Activated effector memory CD4-positive, alpha-beta T cell treated with anti-CD3 and anti-CD28 coated beads, Interleukin-2, amount 50 U/mL, for 16 hours (primary cell): ENCODE data around the gene GFRA4.
A peak's percentile ranks its signal among the peaks of the same experiment; 100 is the strongest.

ENCODE experiments used
- DNase-seq: peaks from one replicate; pipeline ENCODE4 v3.0.0-alpha.2; 2020

Gene GFRA4

DNA sequence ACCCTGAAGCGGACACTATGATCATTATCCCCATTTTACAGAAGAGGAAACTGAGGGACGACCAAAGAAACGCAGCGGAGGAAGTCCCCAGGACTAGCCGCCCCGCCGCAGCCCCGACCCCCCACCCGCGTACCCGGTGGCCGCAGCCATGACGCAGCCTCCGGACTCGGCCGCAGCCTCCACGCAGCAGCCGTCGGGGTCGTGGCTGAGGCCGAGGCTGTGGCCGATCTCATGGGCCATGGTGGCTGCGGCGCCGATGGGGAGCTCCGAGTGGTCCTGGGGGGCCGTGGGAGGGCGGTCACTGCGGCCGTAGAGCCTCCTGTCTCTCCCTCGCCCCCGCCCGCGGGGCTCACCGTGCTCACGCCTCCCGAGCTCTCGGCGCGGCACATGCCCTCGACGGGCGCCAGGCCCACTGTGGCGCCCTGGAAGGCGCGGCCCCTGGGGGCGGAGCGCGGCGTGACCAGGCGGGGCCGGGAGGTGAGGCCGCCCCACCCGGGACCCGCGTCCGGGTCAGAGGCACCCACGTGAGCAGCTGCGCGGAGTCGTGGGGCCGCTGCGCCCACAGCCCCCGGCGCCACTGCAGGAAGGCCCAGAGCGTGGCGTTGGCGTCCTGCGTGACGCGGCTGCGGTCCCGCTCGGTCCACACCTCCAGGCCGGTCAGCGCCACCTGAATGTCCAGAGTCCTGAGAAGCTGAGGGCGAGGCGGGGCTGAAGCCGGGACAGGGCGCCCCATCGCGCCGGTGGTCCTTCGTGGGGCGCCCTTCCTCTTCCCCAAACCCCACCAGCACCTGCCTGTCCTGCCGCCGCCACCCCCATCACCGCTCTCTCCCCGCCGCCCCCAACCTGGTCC is 10.2 kb upstream of the GFRA4 start:
- no peak for DNase-seq

DNA sequence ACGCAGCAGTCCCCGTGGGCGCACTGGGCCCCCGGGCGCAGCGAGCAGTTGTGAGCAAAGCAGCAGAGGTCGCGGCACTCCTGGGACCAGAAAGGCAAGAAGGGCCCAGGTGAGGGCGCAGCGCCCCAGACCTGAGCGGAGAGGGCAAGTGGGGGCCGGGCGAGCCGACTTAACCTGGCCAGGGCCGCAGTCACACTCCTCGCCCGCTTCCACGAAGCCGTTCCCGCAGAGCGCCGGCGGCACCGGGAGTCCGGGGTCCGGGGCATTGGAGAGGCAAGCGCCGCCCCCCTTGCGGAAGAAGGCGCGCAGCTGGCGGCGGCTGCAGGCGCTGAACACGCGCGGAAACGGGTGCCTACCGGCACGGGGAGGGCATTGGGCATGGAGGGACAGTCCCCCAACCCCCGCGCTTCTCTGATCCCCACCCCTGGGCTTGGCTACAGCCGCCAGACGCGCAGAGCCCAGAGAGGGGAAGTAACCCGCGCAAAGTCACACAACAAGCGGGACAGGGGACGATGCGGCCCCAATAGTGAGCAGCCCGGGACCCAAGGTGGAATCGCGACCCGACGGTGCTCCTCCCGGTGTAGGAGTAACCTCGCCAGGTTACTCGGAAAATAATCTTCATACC is 9.5 kb upstream of the GFRA4 start:
- DNase-seq, result no peak

DNA sequence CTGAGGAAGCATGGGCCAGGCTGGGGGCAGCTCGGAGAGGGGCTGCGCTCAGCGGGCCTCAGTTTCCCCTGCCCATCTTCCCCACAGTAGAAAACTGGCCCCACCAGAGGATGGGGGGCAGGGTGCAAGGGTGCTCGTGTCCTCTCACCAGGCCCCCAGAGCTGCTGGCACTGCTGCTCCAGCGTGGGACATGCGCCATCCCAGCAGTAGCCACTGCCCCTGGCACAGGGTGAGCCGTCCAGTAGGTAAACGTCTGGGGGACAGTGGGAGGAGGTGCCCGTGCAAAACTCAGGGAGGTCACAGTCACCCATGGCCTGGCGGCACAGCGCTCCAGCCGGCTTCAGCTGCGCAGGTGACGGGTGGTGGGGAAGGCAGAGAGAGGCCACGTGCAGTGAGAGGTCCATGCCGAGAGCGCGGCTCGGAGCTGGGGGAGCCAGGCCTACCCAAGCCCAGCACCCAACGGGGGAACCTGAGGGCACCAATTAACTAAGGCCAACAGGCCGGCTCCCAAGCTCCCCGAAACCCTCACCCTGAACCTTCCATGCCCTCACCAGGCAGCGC is 8.9 kb upstream of the GFRA4 start:
- no peak for DNase-seq

DNA sequence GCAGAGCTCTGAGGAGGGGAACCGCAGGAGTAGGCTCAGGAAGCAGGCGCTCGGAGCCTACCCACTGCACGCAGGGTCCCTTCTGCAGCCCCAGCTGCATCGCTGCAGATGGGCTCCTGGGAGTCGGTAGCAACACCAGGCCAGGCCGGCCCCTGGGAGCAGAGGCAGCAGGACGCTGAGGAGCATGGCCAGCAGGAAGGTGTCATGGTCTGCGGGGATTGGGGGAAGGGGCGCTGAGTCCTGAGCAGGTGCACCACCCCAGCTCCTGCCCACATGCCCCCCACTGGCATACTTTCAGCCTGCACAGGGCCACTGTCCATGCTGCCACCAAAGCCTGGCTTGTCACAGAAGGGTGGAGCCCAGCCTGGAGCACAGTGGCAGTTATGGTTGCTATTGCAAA is 7.7 kb upstream of the GFRA4 start:
- DNase-seq, result no peak

DNA sequence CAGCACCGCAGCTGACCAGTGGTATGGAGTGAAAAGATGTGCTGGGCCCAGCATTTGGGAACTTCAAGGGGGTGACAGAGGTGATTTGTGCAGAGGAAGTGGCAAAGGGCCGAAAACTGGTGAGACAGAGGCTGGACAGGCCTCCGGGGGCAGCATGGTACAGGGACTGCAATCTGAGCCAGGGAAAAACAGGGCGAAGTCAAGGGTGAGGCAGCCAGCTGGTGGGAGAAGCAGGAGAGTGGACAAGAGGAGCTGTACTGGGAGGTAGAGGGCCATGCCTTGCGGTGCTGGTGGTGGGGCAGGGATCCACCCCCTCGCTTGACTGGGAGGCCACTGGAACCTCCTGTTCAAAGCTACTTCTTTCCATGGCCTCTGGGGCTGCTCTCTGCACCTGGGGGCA is 7.3 kb upstream of the GFRA4 start:
- DNase-seq, result no peak

DNA sequence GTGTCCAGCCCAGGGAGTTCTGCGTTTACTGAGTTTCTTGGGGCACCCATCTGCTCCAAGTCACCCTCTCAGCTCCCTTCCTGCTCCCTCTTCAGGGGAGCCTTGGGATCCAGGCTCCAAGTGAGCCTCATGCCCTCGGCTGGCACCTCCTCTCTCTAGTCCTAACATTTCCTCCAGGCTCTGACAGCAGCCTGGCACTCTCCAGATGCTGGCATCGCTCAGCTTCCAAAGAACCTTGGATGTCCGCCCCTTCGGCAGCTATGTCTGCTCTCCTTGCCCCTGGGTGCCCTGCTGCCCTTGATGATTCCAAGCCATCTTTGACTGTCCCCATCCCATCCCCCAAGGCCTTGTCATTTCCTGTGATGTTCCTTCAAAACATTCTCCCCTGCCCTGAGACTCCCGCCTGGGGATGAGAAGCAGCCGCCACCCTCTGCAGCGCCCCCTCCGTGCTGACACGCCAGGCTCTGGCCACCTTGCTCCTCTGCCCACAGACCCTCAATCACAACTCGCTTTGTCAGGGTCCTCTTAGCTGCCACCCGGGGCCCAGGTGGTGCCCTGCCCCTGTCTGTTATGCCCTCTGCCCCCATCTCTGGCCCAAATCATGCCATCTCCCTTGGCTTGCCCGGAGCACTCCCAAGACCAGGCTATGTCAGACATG is 6.6 kb upstream of the GFRA4 start:
- DNase-seq, result no peak

DNA sequence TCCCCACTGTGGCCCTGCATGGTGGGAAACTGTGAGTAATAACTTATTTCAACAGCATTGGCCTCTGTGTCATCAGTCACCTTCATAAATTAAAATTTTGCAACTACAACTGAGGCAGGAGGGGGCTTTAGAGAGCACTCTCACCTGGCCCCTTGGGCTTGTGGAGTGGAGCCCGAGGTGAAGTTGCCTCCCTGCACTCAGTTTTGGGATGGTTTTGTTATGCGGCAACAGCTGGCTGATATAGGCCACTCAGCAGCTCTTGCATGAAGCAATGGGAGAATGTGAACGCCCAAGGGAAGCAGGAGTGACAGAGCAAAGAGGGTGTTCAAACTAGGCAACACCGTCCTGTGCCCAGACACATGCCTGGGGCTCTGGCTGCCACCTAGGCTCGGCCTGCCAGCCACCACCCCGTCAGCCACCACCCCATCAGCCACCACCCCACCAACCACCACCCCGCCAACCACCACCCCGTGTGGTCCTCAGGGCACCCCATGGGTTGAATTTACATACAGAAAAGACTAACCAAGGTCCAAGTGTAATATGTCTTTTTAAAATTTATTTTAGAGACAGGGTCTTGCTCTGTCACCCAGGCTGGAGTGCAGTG is 4.3 kb upstream of the GFRA4 start:
- no peak for DNase-seq

DNA sequence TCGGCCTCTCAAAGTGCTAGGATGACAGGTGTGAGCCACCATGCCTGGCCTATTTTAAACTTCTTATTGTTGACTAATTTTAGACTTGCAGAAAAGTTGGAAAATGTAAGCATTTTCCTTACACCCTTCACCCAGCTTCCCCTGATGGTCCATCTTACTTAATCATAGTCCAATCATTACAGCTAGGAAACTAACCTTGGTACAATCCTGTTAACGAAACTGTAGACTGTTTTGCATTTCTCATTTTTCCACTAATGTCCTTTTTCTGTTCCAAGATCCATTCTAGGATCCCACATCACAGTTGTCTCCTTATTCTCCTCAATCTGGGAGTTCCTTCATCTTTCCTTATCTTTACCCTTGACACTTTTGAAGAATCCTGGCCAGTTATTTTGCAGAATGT is 659 bp upstream of the GFRA4 start:
- no peak for DNase-seq

DNA sequence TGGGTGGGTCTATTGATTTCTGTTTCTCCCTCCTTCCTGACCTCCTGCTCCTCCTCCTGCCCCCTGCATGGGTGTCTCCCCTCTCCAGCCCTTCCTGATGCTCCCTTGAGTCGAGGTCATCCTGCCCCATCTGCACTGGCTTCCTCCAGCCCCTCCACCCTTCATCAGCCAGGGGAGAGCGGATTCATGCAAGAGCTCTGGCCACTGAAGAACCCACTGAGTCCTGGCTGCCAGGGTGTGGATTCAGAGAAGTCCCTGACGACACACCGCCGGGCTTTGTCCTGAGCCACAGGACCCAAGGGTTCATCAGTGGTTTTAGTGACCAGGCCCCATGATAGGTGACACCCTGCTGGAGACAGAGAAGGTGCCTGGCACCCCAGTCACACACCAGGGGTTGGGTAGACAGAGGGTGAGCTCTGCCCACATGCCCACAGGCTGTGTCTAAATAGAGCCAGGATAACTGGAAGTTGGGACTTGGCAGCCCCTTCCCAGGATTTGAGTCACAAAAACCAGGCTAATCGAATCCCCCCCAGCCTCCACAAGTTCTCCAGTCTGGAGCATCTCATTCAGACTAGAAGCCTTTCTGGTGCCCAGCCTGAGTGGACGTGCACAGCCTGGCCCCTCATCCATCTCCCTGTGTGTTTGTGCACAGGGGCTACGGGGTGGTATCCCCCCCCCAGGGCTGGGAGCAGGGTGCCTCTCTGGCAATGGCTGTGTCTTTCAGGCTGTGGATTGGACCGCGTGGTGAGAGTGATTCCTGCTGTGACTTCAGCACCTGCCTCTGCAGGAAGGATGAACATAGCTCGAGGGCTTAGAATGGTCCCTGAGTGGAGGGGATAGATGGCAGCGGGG is 1.2 kb downstream of the GFRA4 start:
- DNase-seq, result peak; percentile 45

DNA sequence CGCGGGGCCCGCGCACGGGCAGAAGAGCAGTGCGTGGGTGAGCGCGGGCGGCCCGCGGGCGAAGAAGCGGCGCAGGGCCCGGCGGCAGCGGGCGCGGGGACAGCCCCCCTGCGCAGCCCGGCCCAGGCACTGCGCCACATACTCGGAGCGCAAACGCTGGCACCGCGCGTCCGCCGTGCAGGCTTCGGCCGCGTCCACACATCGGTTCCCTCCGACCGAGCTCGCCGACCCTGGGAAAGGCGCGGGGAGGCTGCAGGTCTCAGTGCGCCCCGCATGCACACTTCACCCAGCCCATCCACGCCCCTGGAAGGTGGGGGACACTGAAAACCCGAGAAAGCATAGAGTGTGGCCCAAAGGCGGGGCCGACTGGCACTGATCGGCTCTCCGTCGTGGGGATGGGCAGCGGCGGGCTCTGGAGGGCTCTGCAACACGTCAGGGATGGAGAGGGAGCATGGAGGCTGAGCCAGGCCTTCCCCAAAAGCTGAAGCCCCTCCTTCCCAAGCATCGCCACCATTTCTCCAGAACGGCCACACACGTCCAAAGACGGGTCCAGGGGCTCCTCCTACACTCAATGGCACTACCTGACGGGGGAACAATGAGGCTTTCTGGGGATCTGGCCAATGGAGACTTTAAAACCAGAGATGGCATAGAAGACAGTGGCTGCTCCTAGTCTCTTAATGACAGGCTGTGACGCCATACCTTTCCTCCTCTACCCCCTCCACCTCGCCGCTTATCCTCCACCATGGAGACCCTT is 2.0 kb downstream of the GFRA4 start:
- no peak for DNase-seq

DNA sequence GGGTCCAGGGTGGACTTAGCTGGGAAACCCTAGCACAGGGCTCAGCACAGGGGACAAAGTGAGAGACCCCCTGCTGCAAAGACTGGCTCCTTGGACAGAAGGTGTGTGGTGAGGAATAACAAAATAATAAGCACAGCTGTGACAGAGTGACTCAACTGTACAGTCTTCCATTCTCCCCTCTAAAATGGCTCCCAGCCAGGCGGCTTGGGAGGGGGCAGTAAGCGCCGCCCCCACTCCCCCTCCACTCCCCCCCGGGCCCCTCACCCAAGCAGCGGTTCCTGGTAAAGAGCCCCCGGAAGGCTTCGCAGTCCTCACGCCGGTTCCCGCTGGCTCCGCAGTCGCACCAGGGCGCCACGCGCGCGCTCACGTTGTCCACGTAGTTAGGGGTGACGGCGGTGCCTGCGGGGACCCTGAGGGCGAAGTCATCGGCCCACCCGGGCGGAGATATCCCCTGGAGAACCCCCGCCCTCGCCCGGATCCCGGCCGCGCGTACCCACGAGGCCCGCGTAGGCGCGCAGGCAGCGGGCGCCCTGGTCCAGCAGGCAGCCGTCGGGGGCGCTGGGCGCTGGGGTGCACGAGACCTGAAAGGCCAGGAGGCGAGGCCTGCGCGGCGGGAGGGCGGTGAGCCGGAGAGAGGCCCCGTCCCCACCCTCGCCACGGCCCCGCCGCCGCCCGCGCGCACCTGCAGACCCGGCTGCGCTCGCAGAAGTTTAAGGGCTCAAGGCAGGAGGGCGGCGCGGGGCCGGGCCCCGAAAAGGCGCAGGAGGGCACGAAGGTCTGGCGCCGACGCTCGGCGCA is 2.7 kb downstream of the GFRA4 start:
- no peak for DNase-seq

DNA sequence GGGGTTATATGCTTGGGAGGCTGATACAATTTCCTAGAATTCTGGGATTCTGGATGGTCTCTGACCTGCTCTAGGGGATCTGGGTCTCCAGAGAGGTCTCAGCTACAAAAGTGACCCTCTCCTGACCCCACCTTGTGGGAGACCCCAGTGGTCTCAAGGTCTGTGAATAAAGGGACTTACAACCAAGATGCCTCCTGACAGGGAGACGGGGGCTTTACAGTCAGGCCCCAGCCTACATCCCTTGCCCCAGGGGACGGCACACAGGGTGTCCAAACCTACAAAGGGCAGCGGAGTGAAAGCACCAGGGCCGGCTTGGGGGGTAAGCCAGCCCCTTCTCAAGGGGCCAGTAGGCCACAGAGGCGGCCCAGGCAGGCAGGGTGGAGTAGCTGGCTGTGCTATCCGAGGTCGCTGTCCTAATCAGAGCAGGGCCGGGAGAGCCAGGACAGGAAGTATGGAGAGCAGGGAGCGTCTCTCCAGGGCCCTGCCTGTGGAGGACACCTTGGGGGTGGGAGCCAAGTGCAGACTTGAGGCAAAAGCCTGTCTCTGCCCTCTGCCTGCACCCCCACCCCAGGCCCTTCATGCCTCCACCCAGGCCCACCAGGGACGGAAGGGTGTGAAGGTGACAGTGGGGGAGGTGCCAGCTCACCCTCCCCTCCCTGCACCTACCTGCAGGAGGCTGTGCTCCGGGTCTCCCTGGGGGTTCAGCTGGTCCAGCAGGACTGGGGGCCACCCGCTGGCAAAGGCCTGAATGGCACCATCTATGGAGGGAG is 3.5 kb downstream of the GFRA4 start:
- DNase-seq, result peak; percentile 57

DNA sequence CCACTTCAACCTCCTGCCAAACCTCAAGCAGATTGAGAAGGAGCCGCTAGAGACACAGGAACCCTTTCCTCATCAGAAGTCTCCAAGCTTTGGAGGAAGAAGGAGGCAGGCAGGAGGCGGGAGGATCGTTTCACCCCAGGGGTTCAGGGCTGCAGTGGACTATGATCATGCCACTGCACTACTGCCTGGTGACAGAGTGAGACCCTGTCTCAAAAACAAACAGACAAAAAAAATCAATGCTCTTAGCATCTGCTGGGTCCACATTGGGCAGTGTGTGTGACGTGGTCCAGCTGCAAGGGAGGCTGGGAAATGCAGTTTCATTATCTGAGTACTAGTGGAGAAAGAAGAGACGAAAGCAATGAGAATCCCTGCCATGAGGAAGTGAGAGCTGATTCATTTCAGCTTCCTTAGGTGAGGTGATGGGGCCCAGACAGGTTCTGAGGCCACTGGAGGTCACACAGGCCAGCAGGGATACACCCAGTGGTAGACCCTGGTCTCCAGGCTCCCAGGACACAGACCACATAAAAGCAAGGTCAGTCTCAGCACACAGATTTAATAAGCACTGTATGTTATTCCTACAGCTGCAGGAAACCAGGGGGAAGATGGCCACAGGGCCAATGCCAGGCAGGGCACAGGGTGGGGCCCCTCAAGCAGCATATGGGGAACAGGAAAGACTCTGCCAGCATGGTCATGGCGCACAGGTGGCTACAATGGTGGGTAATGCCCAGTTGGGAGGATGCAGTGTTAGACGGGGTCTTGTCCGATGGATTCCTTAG is 4.3 kb downstream of the GFRA4 start:
- DNase-seq, result peak; percentile 12

DNA sequence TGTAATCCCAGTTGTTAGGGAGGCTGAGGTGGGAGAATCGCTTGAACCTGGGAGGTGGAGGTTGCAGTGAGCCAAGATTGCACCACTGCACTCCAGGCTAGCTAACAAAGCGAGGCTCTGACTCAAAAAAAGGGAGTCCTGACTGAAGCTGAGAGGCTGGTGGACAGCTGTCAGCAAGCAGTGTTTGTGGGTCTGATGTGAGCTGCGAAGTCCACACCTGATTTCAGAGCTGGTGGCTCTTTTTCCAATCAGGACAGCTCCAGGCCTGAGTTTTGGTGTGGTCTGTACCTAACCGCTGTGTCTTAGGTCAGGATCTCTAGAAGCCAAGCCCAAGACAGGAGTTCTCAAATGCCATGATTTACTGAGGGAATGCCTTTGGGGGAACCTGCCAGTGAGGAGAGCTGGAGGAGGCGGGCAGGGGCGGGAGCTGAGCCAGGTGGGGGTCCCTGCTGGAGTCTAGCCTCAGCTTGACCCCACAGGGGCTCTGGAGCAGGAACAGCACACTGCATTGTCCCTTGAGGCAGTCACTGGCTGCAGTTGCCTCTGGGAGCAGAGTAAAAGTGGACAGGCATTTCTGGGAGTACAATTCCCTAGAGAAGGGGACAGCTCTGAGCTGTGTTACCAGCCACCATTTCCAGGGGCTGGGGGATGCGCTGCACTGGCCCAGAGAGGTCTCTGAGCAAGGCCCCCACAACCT is 5.0 kb downstream of the GFRA4 start:
- DNase-seq, result peak; percentile 37

DNA sequence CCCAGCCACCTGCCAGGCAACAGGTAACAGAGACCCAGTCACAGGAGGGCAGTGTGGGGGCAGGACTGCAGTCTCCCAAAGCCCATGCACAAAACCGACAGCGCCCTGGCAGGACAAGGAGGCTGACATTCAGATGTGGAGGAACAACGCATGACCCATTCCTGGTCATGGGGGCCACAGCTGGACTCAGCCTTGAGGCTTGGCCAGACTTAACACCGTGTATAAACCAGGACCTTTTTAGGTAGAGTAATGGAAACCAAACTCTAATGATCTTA is 8.1 kb downstream of the GFRA4 start:
- DNase-seq, result no peak

DNA sequence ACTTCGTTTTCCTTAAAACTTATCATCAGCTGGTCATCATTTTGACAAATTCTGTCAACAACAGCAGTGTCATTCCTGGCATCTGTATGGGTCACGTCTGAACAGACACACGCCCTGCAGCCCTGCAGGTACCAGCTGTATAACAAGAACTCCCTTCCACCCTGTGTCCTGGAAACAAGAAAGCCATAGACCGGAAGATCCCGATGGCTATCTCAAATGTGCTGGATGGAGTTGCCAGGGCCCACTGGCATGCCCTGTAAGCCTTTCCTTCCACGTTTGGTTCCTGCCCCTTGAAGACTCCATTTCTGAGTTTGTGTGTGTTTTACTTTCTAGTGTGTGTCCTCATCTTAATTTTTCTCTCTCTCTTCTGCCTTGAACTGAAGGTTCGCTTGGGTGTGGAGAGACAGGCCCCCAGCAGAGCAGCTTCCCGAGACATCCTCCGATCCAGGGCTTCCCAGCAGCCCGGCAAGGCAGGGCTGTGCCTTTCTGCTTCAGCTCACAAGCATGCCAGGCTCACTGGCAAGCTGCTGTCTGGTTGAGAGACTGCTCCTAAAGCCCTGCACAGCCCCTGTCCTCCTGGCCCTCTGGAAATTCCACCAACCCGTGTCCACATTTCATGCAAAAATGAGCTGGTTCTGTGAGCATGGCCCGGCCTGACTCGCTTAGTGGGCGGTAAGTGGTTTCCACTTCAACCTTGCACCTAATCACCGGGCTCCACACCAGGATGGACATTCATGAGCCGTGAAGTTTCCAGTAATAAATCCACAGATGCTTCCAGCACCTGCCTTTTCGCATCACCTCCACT is 8.7 kb downstream of the GFRA4 start:
- DNase-seq, result no peak

DNA sequence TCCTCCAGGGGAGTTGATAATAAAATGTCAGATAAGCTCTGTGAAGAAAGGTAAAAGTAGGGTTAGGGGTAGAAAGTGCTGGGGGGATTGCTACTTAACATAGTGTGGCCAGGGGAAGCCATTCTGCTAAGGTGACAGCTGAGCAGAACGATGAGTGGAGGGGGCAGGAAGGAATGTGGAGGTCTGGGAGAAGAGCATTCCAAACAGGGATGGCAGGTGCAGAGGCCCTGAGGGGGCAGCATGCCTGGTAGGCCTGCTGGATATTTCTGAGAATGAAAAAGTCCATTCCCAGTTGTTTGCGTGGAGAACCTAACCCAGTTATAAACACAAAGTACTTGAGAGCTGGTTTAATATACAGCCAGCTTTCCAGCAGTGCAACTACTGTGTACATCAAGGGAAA is 9.3 kb downstream of the GFRA4 start:
- DNase-seq, result no peak
